ENCODE data around the gene SYN1. TPM values are rescaled to one million over a fixed set of nuclear protein-coding genes. Genes with fewer than 3 reads are reported as not detected.
A peak's percentile ranks its signal among the peaks of the same experiment; 100 is the strongest.

The SYN1 gene
- polyA plus RNA-seq, 12 donors, result 5.6 to 15.4 (median 10.3) TPM; not detected in 1

DNA sequence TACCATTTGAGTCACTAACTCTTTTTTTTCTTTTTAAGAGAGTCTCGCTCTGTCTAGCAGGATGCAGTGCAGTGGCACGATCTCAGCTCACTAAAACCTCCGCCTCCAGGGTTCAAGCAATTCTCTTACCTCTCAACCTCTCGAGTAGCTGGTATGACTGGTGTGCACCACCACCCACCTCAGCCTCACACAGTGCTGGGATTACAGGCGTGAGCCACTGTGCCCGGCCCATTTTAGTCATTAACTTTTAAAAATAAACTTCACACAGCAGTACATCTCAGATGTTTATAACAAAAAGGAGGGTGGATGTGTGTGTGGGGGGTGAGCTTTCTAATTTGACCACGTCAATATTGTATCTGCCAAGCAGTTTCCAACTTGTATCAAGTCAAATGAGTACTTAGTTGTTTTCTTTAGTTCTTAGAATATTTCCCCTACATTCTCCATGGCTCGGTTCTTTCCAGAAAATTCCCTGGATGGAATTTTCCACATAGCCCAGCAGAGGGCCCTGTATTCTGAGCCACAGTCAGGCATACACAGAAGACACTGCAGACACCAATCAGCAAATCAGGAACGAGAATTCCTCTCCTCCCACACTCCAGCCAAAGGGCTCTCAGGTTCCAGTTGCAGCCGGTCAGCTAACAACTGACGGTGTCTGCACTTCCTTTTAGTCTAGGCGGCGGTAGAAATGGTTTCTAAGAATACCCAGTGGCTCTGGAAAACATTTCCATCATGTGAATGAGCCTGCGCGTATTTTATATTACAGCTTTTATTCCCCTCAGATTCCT lies 78.7 kb downstream of the SYN1 start:
- DNase-seq, result peak; percentile 86

GRCh38 chrX:47539860-47540259 lies 79.8 kb downstream of the SYN1 start:
- DNase-seq, result no peak

- no peak for DNase-seq
Measured at GRCh38 chrX:47530049-47530448, 89.6 kb downstream of the SYN1 start.

DNA sequence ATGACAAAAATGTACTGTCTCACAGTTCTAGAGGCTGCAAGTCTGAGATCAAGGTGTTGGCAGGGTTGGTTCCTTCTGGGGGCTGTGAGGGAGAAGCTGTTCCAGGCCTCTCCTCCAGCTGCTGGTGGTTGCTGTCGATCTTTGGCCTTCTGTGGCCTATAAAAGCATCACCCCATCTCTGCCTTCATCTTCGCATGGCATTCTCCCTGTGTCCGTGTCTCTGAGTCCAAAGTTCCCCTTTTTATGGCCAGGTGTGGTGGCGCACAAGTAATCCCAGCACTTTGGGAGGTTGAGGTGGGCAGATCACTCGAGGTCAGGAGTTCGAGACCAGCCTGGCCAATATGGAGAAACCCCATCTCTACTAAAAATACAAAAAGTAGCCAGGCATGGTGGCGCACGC lies 90.1 kb downstream of the SYN1 start:
- DNase-seq, result no peak

GRCh38 chrX:47523713-47524166 lies 95.9 kb downstream of the SYN1 start:
- DNase-seq, result no peak

DNA sequence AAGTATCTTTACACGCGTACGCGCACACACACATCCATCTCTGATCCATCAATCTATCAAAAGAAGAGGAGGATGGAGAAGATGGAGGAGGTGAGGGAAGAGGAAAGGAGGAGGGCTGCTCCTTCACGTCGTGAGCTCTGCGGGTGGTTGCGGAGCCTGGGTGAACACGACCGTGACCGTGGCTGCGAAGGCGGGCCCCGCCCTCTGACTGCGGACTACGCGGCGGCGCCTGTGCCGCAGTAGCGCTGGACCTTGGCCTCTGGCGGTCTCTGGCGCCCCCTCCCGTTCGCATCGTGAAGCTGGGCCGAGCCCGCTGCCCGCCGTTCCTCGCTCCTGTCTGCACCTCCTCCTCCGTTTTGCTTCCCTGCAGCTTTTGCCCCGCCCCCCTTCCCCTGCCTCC lies 96.4 kb downstream of the SYN1 start:
- DNase-seq, result peak; percentile 84

Other genes starting within 250 kb of the SYN1 start
- under 1 TPM in 10 of 12 donors, not detected in 2; 0.16 to 0.58 (median 0.37) TPM for gene ZNF157, start 249.3 kb downstream of the SYN1 start, polyA plus RNA-seq (ENCODE audit: insufficient read length in 12 of 12)
- gene ZNF41, start 136.6 kb downstream of the SYN1 start, polyA plus RNA-seq (ENCODE audit: insufficient read length in 12 of 12), result 10 to 100 TPM in 10 of 12 donors, 1 to 10 TPM in 1, not detected in 1; 4.7 to 15.1 (median 12.0) TPM
- 10 to 100 TPM in 11 of 12 donors, not detected in 1; 33.9 to 52.5 (median 44.3) TPM for gene ARAF, start 58.7 kb downstream of the SYN1 start, polyA plus RNA-seq (ENCODE audit: insufficient read length in 12 of 12)
- gene TIMP1, start 37.4 kb downstream of the SYN1 start, polyA plus RNA-seq (ENCODE audit: insufficient read length in 12 of 12), result 100 to 1,000 TPM in 11 of 12 donors, not detected in 1; 101 to 174 (median 134) TPM
- gene CFP, start 10.1 kb upstream of the SYN1 start, polyA plus RNA-seq (ENCODE audit: insufficient read length in 12 of 12), result 1 to 10 TPM in 10 of 12 donors, not detected in 2; 1.3 to 6.2 (median 2.3) TPM
- gene ELK1, start 30.7 kb upstream of the SYN1 start, polyA plus RNA-seq (ENCODE audit: insufficient read length in 12 of 12), result 10 to 100 TPM in 11 of 12 donors, not detected in 1; 19.7 to 26.3 (median 23.5) TPM
- 10 to 100 TPM in 11 of 12 donors, not detected in 1; 69.0 to 97.6 (median 87.6) TPM for gene UXT, start 39.3 kb upstream of the SYN1 start, polyA plus RNA-seq (ENCODE audit: insufficient read length in 12 of 12)
- gene ZNF81, start 217.0 kb upstream of the SYN1 start, polyA plus RNA-seq (ENCODE audit: insufficient read length in 12 of 12), result 10 to 100 TPM in 1 of 12 donors, 1 to 10 TPM in 10, not detected in 1; 3.0 to 10.1 (median 4.3) TPM